ENCODE results near the gene UTF1.

DNA sequence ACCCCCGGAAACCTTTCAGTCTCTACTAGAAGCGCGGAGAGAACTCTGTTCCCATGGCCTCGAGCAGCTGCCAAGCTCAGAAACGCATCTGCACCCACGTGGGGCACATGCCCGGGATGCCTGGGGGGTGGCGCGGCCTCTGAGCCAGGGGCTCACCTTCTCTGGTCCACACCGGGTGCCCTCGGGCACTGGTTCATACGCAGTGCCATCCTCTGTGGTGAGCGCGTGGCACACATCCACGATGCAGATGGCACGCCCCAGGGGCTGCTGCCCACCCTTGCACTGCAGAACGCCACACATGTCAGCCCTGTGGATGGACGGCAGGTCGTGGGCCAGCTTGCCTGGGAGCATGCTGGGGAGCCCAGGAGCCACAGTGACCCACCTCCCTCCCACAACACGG lies 40.2 kb downstream of the UTF1 start:
- TF ChIP-seq, protein P1, sequence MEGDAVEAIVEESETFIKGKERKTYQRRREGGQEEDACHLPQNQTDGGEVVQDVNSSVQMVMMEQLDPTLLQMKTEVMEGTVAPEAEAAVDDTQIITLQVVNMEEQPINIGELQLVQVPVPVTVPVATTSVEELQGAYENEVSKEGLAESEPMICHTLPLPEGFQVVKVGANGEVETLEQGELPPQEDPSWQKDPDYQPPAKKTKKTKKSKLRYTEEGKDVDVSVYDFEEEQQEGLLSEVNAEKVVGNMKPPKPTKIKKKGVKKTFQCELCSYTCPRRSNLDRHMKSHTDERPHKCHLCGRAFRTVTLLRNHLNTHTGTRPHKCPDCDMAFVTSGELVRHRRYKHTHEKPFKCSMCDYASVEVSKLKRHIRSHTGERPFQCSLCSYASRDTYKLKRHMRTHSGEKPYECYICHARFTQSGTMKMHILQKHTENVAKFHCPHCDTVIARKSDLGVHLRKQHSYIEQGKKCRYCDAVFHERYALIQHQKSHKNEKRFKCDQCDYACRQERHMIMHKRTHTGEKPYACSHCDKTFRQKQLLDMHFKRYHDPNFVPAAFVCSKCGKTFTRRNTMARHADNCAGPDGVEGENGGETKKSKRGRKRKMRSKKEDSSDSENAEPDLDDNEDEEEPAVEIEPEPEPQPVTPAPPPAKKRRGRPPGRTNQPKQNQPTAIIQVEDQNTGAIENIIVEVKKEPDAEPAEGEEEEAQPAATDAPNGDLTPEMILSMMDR (IDR thresholded peaks at IDR 0.05), result no peak
- no peak for TF ChIP-seq POLR2A (IDR thresholded peaks at IDR 0.05)
